Gastroesophageal sphincter (tissue), 3 donors: ENCODE results near the gene CD1D.

ENCODE experiments used
- POLR2A ChIP-seq, 2 donors: fragments of 450-650 bp; IDR thresholded peaks; one replicate each; pipeline ENCODE4 v1.6.1; 2017; ENCODE audit warnings: antibody characterized with exemption in 2 of 2, mild to moderate bottlenecking in 2 of 2, moderate library complexity in 1 of 2
- TF ChIP-seq, protein P1 (sequence below), 4 experiments: fragments of 200-600 bp in 2 of 4; fragments of 450-650 bp in 2 of 4; sonication (generic) in 1 of 4; IDR thresholded peaks; one replicate each; pipeline ENCODE4 v1.5.1; 2017 to 2019; ENCODE audit warnings: antibody characterized with exemption in 4 of 4, mild to moderate bottlenecking in 2 of 4, moderate library complexity in 2 of 4

DNA sequence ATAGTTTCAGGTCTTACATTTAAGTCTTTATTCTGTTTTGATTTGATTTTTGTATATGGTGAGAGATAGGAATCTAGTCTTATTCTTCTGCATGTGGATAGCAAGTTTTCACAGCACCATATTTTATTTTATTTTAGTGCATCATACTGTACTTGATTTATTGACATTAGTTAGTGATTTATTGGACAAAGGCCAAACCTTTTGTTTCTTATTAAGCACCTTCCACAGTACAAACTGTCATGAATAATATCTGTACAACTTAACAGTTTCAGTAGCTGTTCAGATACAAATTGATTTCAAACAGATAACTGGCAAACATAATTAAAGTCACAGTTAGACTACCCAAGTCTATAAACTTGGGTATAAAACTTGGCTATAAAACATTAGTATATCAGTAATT is 15.8 kb downstream of the CD1D start:
- TF ChIP-seq, protein P1, sequence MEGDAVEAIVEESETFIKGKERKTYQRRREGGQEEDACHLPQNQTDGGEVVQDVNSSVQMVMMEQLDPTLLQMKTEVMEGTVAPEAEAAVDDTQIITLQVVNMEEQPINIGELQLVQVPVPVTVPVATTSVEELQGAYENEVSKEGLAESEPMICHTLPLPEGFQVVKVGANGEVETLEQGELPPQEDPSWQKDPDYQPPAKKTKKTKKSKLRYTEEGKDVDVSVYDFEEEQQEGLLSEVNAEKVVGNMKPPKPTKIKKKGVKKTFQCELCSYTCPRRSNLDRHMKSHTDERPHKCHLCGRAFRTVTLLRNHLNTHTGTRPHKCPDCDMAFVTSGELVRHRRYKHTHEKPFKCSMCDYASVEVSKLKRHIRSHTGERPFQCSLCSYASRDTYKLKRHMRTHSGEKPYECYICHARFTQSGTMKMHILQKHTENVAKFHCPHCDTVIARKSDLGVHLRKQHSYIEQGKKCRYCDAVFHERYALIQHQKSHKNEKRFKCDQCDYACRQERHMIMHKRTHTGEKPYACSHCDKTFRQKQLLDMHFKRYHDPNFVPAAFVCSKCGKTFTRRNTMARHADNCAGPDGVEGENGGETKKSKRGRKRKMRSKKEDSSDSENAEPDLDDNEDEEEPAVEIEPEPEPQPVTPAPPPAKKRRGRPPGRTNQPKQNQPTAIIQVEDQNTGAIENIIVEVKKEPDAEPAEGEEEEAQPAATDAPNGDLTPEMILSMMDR (IDR thresholded peaks at IDR 0.05), result no peak
- no peak for TF ChIP-seq POLR2A (IDR thresholded peaks at IDR 0.05)
